ENCODE data around the gene NIPSNAP3A.

DNA sequence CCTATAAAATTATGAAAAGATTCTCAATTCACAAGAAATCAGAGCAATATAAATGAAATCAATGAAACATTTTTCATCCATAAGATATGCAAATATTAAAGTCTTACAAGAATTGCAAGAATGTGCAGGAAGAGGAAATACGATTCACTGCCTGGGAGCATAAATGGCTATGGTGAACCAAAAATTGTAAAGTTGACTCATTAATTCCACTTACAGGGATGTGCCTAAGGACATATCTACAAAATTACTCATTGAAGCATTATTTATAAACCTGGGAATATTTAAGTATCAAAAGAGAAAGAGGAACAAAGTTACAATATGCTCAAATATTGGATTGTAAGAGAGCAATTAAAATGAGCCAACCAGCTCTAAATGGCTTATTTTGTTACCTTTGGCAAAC lies 6.9 kb upstream of the NIPSNAP3A start:
- TF ChIP-seq, protein P1, sequence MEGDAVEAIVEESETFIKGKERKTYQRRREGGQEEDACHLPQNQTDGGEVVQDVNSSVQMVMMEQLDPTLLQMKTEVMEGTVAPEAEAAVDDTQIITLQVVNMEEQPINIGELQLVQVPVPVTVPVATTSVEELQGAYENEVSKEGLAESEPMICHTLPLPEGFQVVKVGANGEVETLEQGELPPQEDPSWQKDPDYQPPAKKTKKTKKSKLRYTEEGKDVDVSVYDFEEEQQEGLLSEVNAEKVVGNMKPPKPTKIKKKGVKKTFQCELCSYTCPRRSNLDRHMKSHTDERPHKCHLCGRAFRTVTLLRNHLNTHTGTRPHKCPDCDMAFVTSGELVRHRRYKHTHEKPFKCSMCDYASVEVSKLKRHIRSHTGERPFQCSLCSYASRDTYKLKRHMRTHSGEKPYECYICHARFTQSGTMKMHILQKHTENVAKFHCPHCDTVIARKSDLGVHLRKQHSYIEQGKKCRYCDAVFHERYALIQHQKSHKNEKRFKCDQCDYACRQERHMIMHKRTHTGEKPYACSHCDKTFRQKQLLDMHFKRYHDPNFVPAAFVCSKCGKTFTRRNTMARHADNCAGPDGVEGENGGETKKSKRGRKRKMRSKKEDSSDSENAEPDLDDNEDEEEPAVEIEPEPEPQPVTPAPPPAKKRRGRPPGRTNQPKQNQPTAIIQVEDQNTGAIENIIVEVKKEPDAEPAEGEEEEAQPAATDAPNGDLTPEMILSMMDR (IDR thresholded peaks at IDR 0.05; ENCODE audit: low read depth, low read length) = no peak
- no peak for TF ChIP-seq POLR2A (IDR thresholded peaks at IDR 0.05; ENCODE audit: extremely low read depth, insufficient read length)
- no peak for TF ChIP-seq MYC (IDR thresholded peaks at IDR 0.05; ENCODE audit: low read depth, low read length)
